GM18951 (cell line): ENCODE results near the gene GLB1L3.

Source experiments
- POLR2A ChIP-seq: IDR thresholded peaks from 4 replicates; pipeline ENCODE4 v1.6.1; 2011; ENCODE audit warnings: mild to moderate bottlenecking; ENCODE audit not compliant: insufficient read length, insufficient read depth; ENCODE audit errors: extremely low read depth
- in situ Hi-C: fragments of 300-500 bp; cut with MboI; formaldehyde crosslinking; loops from one replicate; pipeline ENCODE4 v1.12.0; 2022; ENCODE audit warnings: low sequenced_read_pairs, mixed read lengths, inconsistent platforms; ENCODE audit not compliant: unreplicated experiment

Gene GLB1L3

DNA sequence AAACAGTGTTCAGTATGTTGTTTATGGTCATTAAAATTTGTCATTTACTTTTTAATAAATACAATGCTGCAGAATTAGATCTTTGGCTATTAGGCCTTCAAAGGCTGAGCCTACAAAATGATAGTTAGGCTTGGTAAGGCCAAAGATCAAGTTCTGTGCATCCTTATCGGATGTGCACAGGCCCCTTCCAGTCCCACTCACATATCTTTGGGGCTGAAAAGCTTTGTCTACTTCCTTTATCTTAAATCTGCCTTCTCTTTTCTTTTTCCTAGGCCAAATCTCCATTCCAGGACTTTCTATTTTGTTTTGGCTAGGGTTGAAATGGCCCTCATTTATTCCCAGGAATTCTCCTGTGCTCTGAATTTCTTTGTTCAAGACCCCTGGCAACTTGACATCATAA lies 52.3 kb downstream of the GLB1L3 start:
- no peak for TF ChIP-seq POLR2A
- in situ Hi-C loops = no loop called here

DNA sequence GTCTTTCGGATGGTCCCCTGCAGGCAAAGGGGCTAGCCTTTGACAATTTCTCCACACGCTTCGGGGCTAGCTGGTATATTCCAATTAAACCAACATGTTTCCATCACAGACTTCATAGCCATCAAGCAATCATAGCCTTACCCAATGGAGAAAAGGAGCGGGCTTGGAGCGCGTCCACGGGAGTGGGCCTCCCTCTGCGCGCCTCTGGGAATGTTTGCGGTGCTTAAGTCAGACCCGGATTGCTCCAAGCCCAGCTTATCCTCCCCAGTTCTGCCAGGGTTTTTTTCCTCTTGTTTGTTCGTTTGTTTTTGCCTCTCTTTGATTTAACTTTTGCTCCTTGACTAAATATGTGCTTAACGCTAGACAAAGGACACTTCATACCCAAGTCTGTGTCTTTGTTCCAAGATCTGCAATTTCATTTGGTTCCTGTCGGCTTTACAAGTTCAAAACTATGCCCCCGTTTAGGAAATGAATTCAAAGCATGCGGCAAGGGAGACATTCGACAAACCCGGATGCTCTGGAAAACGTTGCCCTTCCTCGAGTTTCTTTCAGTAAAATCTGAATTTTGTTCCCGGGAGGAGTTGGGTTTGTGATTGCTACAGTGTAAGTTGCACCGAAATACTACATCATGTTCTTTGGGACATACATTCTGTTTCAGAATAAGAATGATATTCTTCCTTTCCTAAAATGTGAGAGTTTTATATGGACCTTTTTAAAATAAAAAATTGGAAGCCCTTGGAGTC lies 54.6 kb downstream of the GLB1L3 start:
- TF ChIP-seq POLR2A = no peak
- in situ Hi-C loops = no loop called here

- in situ Hi-C loops = no loop called here
- no peak for TF ChIP-seq POLR2A
Measured at GRCh38 chr11:134331354-134332188, 55.4 kb downstream of the GLB1L3 start, which contains the start of gene GLB1L2. GLB1L2 (plus strand) TSS chr11:134331988; CDS start chr11:134332062, 74 bp downstream.

- no peak for TF ChIP-seq POLR2A
- in situ Hi-C loops = no loop called here
Measured at GRCh38 chr11:134332189-134332631, 56.0 kb downstream of the GLB1L3 start.

GRCh38 chr11:134332782-134333181 lies 56.6 kb downstream of the GLB1L3 start:
- in situ Hi-C loops = no loop called here
- TF ChIP-seq POLR2A = no peak

DNA sequence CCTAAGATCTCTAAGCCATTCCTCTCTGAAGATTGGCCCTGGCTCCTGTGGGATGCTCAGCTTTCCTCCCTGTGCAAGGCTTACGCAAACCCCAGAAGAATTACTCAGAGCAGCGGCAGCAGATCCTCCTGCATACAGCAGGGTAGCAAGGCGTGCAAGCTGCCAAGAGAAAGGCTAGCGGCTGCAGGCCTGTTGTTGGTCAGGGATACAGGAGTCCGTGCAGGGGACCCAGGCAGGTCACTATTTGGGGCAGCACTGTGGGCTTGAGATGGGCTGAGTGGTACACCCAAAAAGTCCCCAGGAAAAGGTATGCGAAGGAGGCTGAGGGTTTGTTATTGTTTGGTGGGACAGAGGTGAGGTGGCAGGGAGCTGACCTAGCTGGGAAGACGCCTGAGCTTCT lies 57.1 kb downstream of the GLB1L3 start:
- in situ Hi-C loops = no loop called here
- no peak for TF ChIP-seq POLR2A

GRCh38 chr11:134333946-134334345 lies 57.8 kb downstream of the GLB1L3 start:
- TF ChIP-seq POLR2A = no peak

GRCh38 chr11:134334796-134335571 lies 58.8 kb downstream of the GLB1L3 start:
- in situ Hi-C loops = no loop called here
- TF ChIP-seq POLR2A = no peak

More at GRCh38 chr11:134333946-134334345, 57.8 kb downstream of the GLB1L3 start:
- in situ Hi-C loops = no loop called here

- no peak for TF ChIP-seq POLR2A
- in situ Hi-C loops = no loop called here
Measured at GRCh38 chr11:134337051-134337450, 60.9 kb downstream of the GLB1L3 start.

DNA sequence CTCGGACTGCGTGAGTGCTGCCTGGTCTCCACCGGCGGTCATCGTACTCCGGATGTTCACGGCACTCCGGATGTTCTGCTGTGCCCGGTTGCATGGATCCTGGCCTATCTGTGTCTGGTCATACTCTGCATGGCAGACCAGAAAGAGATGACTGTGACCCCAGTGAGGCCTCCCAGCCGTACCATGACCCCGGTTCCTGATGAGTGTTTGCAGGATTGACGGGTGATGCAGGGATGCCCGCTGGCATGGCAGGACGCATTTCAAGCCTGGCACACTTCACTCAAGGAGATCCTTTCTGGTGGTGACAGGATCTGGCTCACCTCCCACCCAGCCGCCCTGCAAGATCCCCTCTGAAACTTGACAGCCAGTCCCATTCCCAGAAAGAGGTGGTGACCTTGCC lies 61.9 kb downstream of the GLB1L3 start:
- in situ Hi-C loops = no loop called here
- no peak for TF ChIP-seq POLR2A

DNA sequence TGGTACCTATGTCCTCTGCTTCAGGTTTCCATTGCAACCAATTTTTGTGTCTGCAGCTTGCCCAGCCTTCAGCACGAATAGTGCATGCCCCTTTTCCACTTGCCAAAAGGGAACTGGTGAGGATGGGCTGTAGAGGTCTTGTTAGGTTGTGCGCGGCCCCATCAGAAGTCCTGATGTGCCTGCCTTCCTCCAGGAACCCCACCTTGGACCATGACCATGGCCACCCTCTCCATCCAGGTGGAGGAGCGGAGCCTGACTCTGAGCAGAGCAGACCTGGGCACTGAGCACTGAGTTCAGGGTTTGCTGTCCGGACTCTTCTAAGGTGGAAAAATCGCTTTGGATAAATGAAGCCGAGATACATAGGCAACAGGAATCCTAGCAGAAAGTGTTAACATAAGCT lies 62.5 kb downstream of the GLB1L3 start:
- in situ Hi-C loops = no loop called here
- TF ChIP-seq POLR2A = no peak

DNA sequence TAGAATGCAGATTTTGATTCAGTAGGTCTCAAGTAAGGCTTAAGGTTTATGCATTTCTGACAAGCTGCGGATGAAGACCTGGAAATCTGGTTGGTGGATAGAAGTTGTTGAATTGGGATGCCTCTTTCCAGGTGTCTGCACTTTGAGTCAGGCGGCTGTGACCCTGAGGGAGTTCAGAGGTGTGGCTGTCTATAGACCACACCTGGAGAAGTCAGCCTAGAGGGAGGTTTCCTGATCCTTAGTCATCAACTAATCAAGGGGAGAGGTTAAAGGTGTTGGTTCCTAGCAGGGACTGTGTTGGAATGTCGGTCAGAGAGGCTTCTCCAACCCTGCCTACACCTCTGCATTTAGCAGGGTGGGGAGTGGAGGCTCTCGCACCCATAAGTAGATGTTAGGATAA lies 63.6 kb downstream of the GLB1L3 start:
- no peak for TF ChIP-seq POLR2A
- in situ Hi-C loops = no loop called here

GRCh38 chr11:134340354-134340964 lies 64.3 kb downstream of the GLB1L3 start:
- no peak for TF ChIP-seq POLR2A
- in situ Hi-C loops = no loop called here
